ENCODE data around the gene IFNG. TPM values are rescaled to one million over a fixed set of nuclear protein-coding genes. Genes with fewer than 3 reads are reported as not detected.
"Not testable (repeated sequence)": the region's sequence is repeated elsewhere in the genome, so short reads cannot be mapped to it uniquely, and the experiment has no call there.

The IFNG gene
- total RNA-seq = not detected

GRCh38 chr12:68159681-68160304 lies at the start of gene IFNG:
Gene IFNG (minus strand): TSS chr12:68159740. CDS start chr12:68159615, 125 bp downstream.
- DNase-seq (ENCODE audit: low read depth in 2 of 3, low spot score in 2 of 3) = no peak

GRCh38 chr12:68209048-68209728 lies 49.6 kb upstream of the IFNG start:
- DNase-seq (ENCODE audit: low read depth in 2 of 3, low spot score in 2 of 3) = not testable (repeated sequence)

DNA sequence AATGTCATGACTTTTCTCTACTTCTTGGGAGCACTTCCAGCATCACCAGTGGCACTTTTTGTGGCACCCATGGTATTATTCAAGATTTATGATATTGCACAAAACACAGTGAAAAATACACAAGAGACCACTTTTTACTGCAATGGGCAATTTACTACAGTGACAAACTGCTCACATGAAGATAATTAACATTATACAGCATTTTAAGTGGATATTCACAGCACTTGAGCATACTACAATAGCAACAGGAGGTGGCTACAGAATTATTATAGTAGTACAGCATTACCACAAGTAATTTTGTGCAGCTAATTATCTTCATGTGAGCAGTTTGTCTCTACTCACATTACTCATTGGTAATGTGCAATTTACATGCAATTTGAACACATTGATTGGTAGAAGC lies 47.7 kb upstream of the IFNG start:
- DNase-seq (ENCODE audit: low read depth in 2 of 3, low spot score in 2 of 3) = no peak

DNA sequence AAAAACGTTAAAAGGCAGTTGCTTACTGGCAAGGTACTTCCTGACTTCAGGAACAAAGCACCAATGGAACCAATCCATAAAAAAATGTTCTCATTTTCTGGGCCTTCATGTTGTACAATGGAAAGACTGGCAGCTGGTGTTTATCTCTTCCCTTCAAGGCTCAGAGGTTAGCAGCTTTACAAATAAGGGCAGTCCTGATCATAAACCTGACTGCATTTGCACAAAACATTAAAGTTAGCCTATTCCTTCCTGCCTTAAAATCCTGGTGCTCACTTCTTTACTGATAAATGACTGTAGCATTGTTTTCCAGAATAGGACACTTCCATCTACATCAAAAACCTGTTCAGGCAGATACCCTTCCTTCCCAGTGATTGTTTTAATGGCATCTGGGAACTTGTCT lies 46.9 kb upstream of the IFNG start:
- DNase-seq (ENCODE audit: low read depth in 2 of 3, low spot score in 2 of 3) = no peak

- no peak for DNase-seq (ENCODE audit: low read depth in 2 of 3, low spot score in 2 of 3)
Observed at GRCh38 chr12:68203460-68203875, 43.9 kb upstream of the IFNG start.

GRCh38 chr12:68200854-68201253 lies 41.3 kb upstream of the IFNG start:
- DNase-seq (ENCODE audit: low read depth in 2 of 3, low spot score in 2 of 3) = no peak

- no peak for DNase-seq (ENCODE audit: low read depth in 2 of 3, low spot score in 2 of 3)
Observed at GRCh38 chr12:68199127-68199526, 39.6 kb upstream of the IFNG start.

GRCh38 chr12:68198507-68199086 lies 39.1 kb upstream of the IFNG start:
- DNase-seq (ENCODE audit: low read depth in 2 of 3, low spot score in 2 of 3) = no peak

GRCh38 chr12:68190301-68190700 lies 30.8 kb upstream of the IFNG start:
- no peak for DNase-seq (ENCODE audit: low read depth in 2 of 3, low spot score in 2 of 3)

- DNase-seq (ENCODE audit: low read depth in 2 of 3, low spot score in 2 of 3) = no peak
Observed at GRCh38 chr12:68189821-68190242, 30.3 kb upstream of the IFNG start.

- no peak for DNase-seq (ENCODE audit: low read depth in 2 of 3, low spot score in 2 of 3)
Observed at GRCh38 chr12:68185598-68185997, 26.1 kb upstream of the IFNG start.

DNA sequence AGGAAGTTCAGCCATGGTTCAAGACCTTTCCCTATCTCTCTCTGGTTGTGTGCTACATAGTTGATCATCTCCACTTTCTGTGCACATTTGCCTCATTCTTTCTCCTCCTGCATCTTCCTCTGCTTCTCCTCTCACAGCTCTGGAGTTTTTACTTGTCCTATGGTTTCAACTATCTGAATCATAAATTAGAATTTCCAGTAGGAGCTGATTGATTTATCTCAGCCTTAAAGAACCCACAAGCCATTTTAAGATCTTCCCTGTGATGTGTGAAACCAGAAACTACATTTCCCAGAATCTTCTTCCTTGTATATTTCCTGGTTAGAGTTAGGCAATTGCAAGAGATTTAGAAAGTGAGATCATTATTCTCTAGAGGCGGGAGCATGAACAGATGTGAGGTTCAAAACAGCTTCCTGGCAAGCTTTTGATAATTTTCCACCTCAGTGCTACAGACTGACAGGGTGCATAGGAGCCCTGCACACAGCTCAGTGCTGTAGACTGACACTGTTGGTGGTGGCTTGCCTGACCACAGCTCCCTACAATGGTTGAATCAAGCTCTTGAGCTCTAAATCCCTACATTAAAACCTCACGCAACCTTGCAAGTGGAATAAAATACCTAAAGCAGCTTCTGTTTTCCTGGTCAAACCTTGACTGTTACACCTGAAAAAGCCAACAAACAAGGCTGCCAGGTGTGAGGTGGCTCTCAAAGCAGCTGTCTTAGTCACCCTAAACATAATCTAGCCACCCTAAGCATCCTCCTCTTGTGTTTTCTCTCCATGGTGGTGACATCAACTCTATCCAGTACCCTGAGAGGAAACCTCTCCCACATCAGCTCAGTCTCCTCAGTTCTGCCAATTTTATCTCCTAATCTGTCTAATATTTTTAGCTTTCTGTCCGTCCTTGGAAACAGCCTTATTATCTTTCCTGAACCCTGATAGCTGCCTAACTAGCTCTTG lies 21.5 kb upstream of the IFNG start:
- peak in 1 of 3 donors; percentile 5 for DNase-seq (ENCODE audit: low read depth in 2 of 3, low spot score in 2 of 3)

DNA sequence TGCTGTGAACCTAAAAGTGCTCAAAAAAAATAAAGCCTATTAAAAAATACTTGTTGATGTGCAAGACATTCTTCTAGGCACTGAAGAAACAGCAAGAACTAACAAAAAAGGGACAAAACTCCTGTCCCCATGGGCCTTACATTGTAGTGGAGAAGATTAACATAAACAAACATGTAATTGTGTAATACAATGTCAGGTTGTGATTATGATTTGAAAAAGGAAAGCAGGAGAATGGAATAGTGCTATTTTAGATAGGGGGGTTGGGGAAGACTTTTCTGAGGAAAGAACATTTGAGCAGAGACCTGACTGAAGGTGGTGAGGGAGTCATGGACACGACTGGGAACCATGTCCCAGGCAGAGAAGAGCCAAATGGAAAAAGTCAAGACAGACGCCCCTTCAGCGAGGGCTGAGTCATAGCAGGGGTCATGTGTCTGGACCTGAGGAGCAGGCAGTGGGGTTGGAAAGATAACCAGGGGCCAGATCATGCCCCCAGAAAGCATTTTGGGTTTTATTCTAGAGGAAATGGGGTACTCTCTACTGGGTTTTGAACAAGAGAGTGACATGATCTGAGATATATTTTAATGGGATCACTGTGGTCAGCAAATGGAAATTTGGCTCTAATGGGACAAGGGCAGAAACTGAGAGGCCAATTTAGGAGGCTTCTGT lies 19.4 kb upstream of the IFNG start:
- DNase-seq (ENCODE audit: low read depth in 2 of 3, low spot score in 2 of 3) = no peak

- no peak for DNase-seq (ENCODE audit: low read depth in 2 of 3, low spot score in 2 of 3)
Observed at GRCh38 chr12:68178184-68178583, 18.6 kb upstream of the IFNG start.

DNA sequence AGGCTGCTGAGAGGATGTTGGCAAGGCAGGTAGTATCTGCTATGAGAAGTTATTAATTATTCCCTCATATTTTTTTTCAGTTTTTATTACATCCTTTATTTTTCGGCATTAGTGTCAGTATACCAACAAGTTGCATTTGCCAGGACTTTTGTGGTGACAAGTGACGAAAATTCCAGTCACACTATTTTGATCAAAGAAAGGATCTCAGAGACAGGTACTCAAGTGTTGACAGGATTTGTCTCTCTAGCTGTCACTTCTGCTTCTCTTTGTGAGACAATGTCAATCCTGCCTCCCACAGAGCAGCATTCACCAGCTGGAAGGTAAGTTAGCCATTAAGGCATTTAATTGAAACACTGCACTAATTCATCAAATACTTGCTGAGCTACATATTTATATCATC lies 18.0 kb upstream of the IFNG start:
- DNase-seq (ENCODE audit: low read depth in 2 of 3, low spot score in 2 of 3) = no peak

GRCh38 chr12:68176257-68176656 lies 16.7 kb upstream of the IFNG start:
- DNase-seq (ENCODE audit: low read depth in 2 of 3, low spot score in 2 of 3) = no peak

GRCh38 chr12:68175557-68176061 lies 16.1 kb upstream of the IFNG start:
- DNase-seq (ENCODE audit: low read depth in 2 of 3, low spot score in 2 of 3) = peak in 2 of 3 donors; percentile 10 to 58

DNA sequence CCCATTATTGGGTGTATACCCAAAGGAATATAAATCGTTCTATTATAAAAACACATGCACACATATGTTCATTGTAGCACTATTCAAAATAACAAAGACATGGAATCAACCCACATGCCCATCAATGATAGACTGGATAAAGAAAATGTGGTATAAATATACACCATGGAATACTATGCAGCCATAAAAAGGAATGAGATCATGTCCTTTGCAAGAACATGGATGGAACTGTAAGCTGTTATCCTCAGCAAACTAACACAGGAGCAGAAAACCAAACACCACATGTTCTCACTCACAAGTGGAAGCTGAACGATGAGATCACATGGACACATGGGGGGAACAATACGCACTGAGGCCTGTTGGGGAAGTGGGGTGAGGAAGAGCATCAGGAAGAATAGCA lies 15.2 kb upstream of the IFNG start:
- DNase-seq (ENCODE audit: low read depth in 2 of 3, low spot score in 2 of 3) = not testable (repeated sequence)

DNA sequence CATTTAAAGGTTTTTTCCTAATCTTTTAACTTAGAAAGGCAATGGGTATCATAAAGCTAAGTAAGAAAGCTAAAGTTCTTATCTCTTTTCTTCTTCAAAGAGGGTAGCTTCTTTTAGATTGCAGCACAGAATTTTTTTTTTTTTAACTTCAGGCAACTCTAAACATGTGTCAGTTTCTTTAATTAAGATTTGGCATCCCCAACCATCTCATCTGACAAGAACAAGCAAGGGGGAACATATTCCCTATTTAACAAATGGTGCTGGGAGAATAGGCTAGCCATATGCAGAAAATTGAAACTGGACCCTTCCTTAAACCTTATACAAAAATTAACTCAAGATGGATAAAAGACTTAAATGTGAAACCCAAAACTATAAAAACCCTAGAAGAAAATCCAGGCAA lies 14.3 kb upstream of the IFNG start:
- DNase-seq (ENCODE audit: low read depth in 2 of 3, low spot score in 2 of 3) = no peak

DNA sequence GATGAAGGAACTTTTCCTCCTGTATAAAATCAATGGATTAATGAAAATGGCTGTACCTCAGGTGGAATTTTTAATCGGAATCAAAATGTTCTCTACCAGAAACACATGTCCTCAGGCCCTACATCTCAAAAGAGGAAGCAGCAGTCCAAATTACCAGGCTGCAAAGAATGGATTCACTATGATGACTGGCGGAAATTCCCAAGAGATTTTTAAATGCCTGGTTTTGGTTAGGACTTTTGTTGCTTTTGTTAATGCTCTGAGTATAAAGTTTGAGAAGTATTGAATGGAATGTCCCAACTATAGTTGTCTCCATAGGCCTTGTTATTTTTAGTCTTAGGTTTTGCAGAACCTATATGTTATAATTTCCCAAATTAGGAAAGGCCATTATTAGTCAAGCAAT lies 11.2 kb upstream of the IFNG start:
- no peak for DNase-seq (ENCODE audit: low read depth in 2 of 3, low spot score in 2 of 3)

All from hematopoietic multipotent progenitor cell (in vitro differentiated cells).